H1 (cell line): ENCODE measurements around the gene GRK5. TPM values are rescaled to one million over a fixed set of nuclear protein-coding genes. Genes with fewer than 3 reads are reported as not detected.

Experiments used
- CTCF ChIA-PET: fragments of 300-600 bp; sonication (Branson Sonifier 250); formaldehyde crosslinking; loops from one replicate; lab custom pipeline; 2021; ENCODE audit not compliant: partially characterized antibody; lab: Charles Lee
- POLR2A ChIA-PET: fragments of 300-600 bp; sonication (Branson Sonifier 250); formaldehyde crosslinking; loops from one replicate; lab custom pipeline; 2021; ENCODE audit warnings: inconsistent platforms; ENCODE audit not compliant: partially characterized antibody; lab: Charles Lee
- DNase-seq, 2 experiments: peaks; one replicate each; pipeline versions ENCODE4 v3.0.0 to v3.0.0-alpha.2; 2010 to 2022; ENCODE audit warnings: low spot score in 2 of 2, low read depth in 1 of 2, mixed read lengths in 1 of 2
- FAIRE-seq: peaks from 2 replicates; lab custom pipeline; 2011; peaks lifted over from hg19 to GRCh38; lab: Jason Lieb, UNC
- H2AFZ ChIP-seq: 2 replicates; pipeline ENCODE4 v1.8.1; 2012; ENCODE audit warnings: low read length, inconsistent platforms
- H2AK5ac ChIP-seq: 2 replicates; pipeline ENCODE4 v1.6.1; 2013; ENCODE audit warnings: low read depth, low read length
- H2BK120ac ChIP-seq: replicated peaks from 2 replicates; pipeline ENCODE3; 2013; ENCODE audit warnings: low read depth, low read length, inconsistent platforms
- H2BK12ac ChIP-seq: 2 replicates; pipeline ENCODE4 v1.6.1; 2013; ENCODE audit warnings: low read depth, low read length
- H2BK15ac ChIP-seq: 2 replicates; pipeline ENCODE4 v1.6.1; 2013; ENCODE audit warnings: low read length
- H2BK20ac ChIP-seq: 2 replicates; pipeline ENCODE4 v1.6.1; 2013; ENCODE audit warnings: low read length
- H2BK5ac ChIP-seq: 2 replicates; pipeline ENCODE4 v1.6.1; 2013; ENCODE audit warnings: low read depth, low read length
- H3K14ac ChIP-seq: 2 replicates; pipeline ENCODE4 v1.6.1; 2013; ENCODE audit warnings: inconsistent platforms; ENCODE audit not compliant: insufficient read length
- H3K18ac ChIP-seq: 2 replicates; pipeline ENCODE4 v1.6.1; 2013; ENCODE audit warnings: low read length; ENCODE audit errors: extremely low read depth
- H3K23ac ChIP-seq: 2 replicates; pipeline ENCODE4 v1.6.1; 2013; ENCODE audit warnings: inconsistent platforms; ENCODE audit not compliant: insufficient read length
- H3K23me2 ChIP-seq: 2 replicates; pipeline ENCODE4 v1.6.1; 2013; ENCODE audit warnings: low read depth, low read length
- H3K27ac ChIP-seq: 2 replicates; pipeline ENCODE4 v1.6.1; 2011; ENCODE audit warnings: low read depth, low read length, inconsistent platforms
- H3K27me3 ChIP-seq, 4 experiments: replicated peaks in 1 of 4; 1 replicate in 1 of 4; 2 replicates in 3 of 4; pipeline versions ENCODE4 v1.6.1 to v1.8.1; 2011 to 2013; ENCODE audit warnings: low read length in 3 of 4, mild to moderate bottlenecking in 3 of 4, inconsistent platforms in 2 of 4, mixed read lengths in 2 of 4, moderate library complexity in 1 of 4; ENCODE audit not compliant: control insufficient read depth in 3 of 4, insufficient read depth in 3 of 4; ENCODE audit errors: extremely low read depth in 1 of 4
- H3K36me3 ChIP-seq, 4 experiments: 2 replicates each; pipeline versions ENCODE4 v1.6.1 to v1.8.1; 2011 to 2013; ENCODE audit warnings: mild to moderate bottlenecking in 4 of 4, low read length in 3 of 4, moderate library complexity in 2 of 4, control low read depth in 1 of 4, inconsistent platforms in 1 of 4; ENCODE audit not compliant: insufficient read depth in 4 of 4, control insufficient read depth in 2 of 4
- H3K4ac ChIP-seq: replicated peaks from 2 replicates; pipeline ENCODE3; 2013; ENCODE audit warnings: low read length, low read depth, mixed read lengths, inconsistent platforms; ENCODE audit not compliant: insufficient read length
- H3K4me1 ChIP-seq, 4 experiments: replicated peaks in 1 of 4; 1 replicate in 1 of 4; 2 replicates in 3 of 4; pipeline versions ENCODE4 v1.6.1 to v1.8.1; 2011 to 2013; ENCODE audit warnings: low read length in 3 of 4, inconsistent platforms in 2 of 4, mixed read lengths in 1 of 4; ENCODE audit not compliant: insufficient read depth in 4 of 4, control insufficient read depth in 3 of 4
- H3K4me2 ChIP-seq, 2 experiments: 2 replicates each; pipeline versions ENCODE4 v1.6.1 to v1.8.1; 2011 to 2013; ENCODE audit warnings: low read depth in 2 of 2, low read length in 2 of 2, control low read depth in 1 of 2, inconsistent platforms in 1 of 2, mild to moderate bottlenecking in 1 of 2; ENCODE audit not compliant: insufficient read depth in 1 of 2
- H3K4me3 ChIP-seq, 4 experiments: fragments of 200-600, 300-600 bp in 1 of 4; sonication (generic), shearing (Covaris generic), sonication (Bioruptor Twin) in 1 of 4; 2 replicates each; pipeline versions ENCODE4 v1.5.1 to v1.8.1; 2011 to 2016; ENCODE audit warnings: low read length in 4 of 4, low read depth in 3 of 4, control low read depth in 2 of 4, inconsistent platforms in 2 of 4, mild to moderate bottlenecking in 2 of 4, mixed read lengths in 1 of 4, moderate library complexity in 1 of 4; ENCODE audit not compliant: insufficient read depth in 2 of 4; ENCODE audit errors: extremely low read depth in 1 of 4
- H3K56ac ChIP-seq: replicated peaks from 2 replicates; pipeline ENCODE3; 2013; ENCODE audit warnings: low read depth, mild to moderate bottlenecking, mixed read lengths, low read length, inconsistent platforms; ENCODE audit not compliant: insufficient read length
- H3K79me1 ChIP-seq: 2 replicates; pipeline ENCODE4 v1.6.1; 2013; ENCODE audit warnings: low read depth, low read length, control low read depth
- H3K79me2 ChIP-seq, 2 experiments: 2 replicates each; pipeline versions ENCODE4 v1.6.1 to v1.8.1; 2012 to 2013; ENCODE audit warnings: low read length in 2 of 2, mild to moderate bottlenecking in 2 of 2, inconsistent platforms in 1 of 2; ENCODE audit not compliant: insufficient read depth in 2 of 2, control insufficient read depth in 1 of 2
- H3K9ac ChIP-seq, 4 experiments: replicated peaks in 1 of 4; 1 replicate in 1 of 4; 2 replicates in 3 of 4; pipeline versions ENCODE4 v1.6.1 to v1.8.1; 2011 to 2013; ENCODE audit warnings: low read depth in 3 of 4, low read length in 3 of 4, control low read depth in 2 of 4, mild to moderate bottlenecking in 2 of 4, moderate library complexity in 2 of 4, inconsistent platforms in 1 of 4; ENCODE audit errors: extremely low read depth in 1 of 4
- H3K9me3 ChIP-seq, 2 experiments: 2 replicates each; pipeline versions ENCODE4 v1.6.1 to v1.8.1; 2012 to 2013; ENCODE audit warnings: mild to moderate bottlenecking in 2 of 2, moderate library complexity in 2 of 2, control low read depth in 1 of 2, inconsistent platforms in 1 of 2, low read depth in 1 of 2, low read length in 1 of 2, mixed read lengths in 1 of 2; ENCODE audit not compliant: insufficient read depth in 2 of 2
- H4K20me1 ChIP-seq, 2 experiments: replicated peaks in 1 of 2; 2 replicates each; pipeline versions ENCODE3 to v1.8.1; 2011 to 2013; ENCODE audit warnings: inconsistent platforms in 2 of 2, low read length in 2 of 2, mild to moderate bottlenecking in 1 of 2; ENCODE audit not compliant: insufficient read depth in 2 of 2, control insufficient read depth in 1 of 2
- H4K5ac ChIP-seq: 2 replicates; pipeline ENCODE4 v1.6.1; 2013; ENCODE audit warnings: low read length, low read depth, mixed read lengths, inconsistent platforms; ENCODE audit not compliant: insufficient read length
- H4K8ac ChIP-seq: 2 replicates; pipeline ENCODE4 v1.8.0; 2013; ENCODE audit warnings: mild to moderate bottlenecking, moderate library complexity, low read length, inconsistent platforms; ENCODE audit not compliant: insufficient read depth; ENCODE audit errors: extremely low read depth
- H4K91ac ChIP-seq: replicated peaks from 2 replicates; pipeline ENCODE3; 2013; ENCODE audit warnings: low read length, mixed read lengths, inconsistent platforms; ENCODE audit not compliant: insufficient read length
- BCL11A ChIP-seq, 2 experiments: IDR thresholded peaks; one replicate each; pipeline ENCODE4 v1.6.1; 2011; ENCODE audit warnings: low read depth in 2 of 2, low read length in 2 of 2, mild to moderate bottlenecking in 2 of 2
- EGR1 ChIP-seq: IDR thresholded peaks from 2 replicates; pipeline ENCODE4 v1.6.1; 2011; ENCODE audit warnings: low read depth, low read length, borderline replicate concordance
- GABPA ChIP-seq: IDR thresholded peaks from 2 replicates; pipeline ENCODE4 v1.6.1; 2011; ENCODE audit warnings: mild to moderate bottlenecking, low read length, moderate library complexity, borderline replicate concordance; ENCODE audit not compliant: insufficient read depth
- KDM5A ChIP-seq: fragments of 200-600 bp; IDR thresholded peaks from 2 replicates; pipeline ENCODE4 v1.7.1; 2012; ENCODE audit warnings: mild to moderate bottlenecking, low read length, inconsistent platforms, mixed read lengths
- MAFK ChIP-seq: IDR thresholded peaks from 2 replicates; pipeline ENCODE4 v1.6.1; 2012; ENCODE audit warnings: low read depth, mild to moderate bottlenecking, improper control_type of control experiment, low read length
- NRF1 ChIP-seq: IDR thresholded peaks from 2 replicates; pipeline ENCODE4 v1.6.1; 2011; ENCODE audit warnings: mild to moderate bottlenecking, low read depth, low read length, improper control_type of control experiment
- PHF8 ChIP-seq: fragments of 200-600 bp; sonication (generic); conservative IDR thresholded peaks from 2 replicates; pipeline ENCODE4 v1.7.1; 2012; ENCODE audit warnings: low read depth, mild to moderate bottlenecking, inconsistent platforms, low read length, moderate library complexity
- POLR2A ChIP-seq, 2 experiments: IDR thresholded peaks; 1 replicate in 1 of 2; 2 replicates in 1 of 2; pipeline ENCODE4 v1.6.1; 2011; ENCODE audit warnings: low read depth in 2 of 2, low read length in 2 of 2, mild to moderate bottlenecking in 2 of 2; ENCODE audit errors: control extremely low read depth in 1 of 2
- RNF2 ChIP-seq: fragments of 200-900, 300-1000 bp; sonication (generic); IDR thresholded peaks from 2 replicates; pipeline ENCODE4 v1.7.1; 2016; ENCODE audit warnings: borderline replicate concordance, low read depth, mild to moderate bottlenecking, antibody characterized with exemption, low read length; ENCODE audit not compliant: poor library complexity, severe bottlenecking; ENCODE audit errors: missing control alignments
- SAP30 ChIP-seq: fragments of 300-600 bp; sonication (generic); IDR thresholded peaks from 2 replicates; pipeline ENCODE4 v1.7.1; 2012; ENCODE audit warnings: low read length, moderate library complexity, mild to moderate bottlenecking, inconsistent platforms; ENCODE audit not compliant: insufficient read depth, insufficient replicate concordance
- SIN3A ChIP-seq, 2 experiments: IDR thresholded peaks in 1 of 2; conservative IDR thresholded peaks in 1 of 2; 2 replicates each; pipeline ENCODE4 v1.6.1; 2011 to 2012; ENCODE audit warnings: low read length in 2 of 2, improper control_type of control experiment in 1 of 2, low read depth in 1 of 2, mild to moderate bottlenecking in 1 of 2
- SIX5 ChIP-seq: IDR thresholded peaks from 2 replicates; pipeline ENCODE4 v1.6.1; 2011; ENCODE audit warnings: mild to moderate bottlenecking, low read depth, low read length
- TAF7 ChIP-seq: optimal IDR thresholded peaks from 2 replicates; pipeline ENCODE3; 2011; ENCODE audit warnings: low read depth, mild to moderate bottlenecking, inconsistent platforms, low read length, moderate library complexity, borderline replicate concordance
- TBP ChIP-seq: IDR thresholded peaks from 2 replicates; pipeline ENCODE4 v1.6.1; 2011; ENCODE audit warnings: low read depth, low read length, improper control_type of control experiment
- WGBS, 2 experiments: shearing (Covaris generic) in 1 of 2; methylation state at CpG; one replicate each; pipeline versions ENCODE4 v1.1.6 to v1.1.7; 2013 to 2015; ENCODE audit warnings: low lambda C conversion rate in 2 of 2, mixed read lengths in 2 of 2, inconsistent platforms in 1 of 2, low coverage in 1 of 2, missing lambda C conversion rate in 1 of 2; ENCODE audit not compliant: insufficient replicate concordance in 2 of 2, insufficient coverage in 1 of 2, insufficient read length in 1 of 2; ENCODE audit errors: extremely low coverage in 1 of 2, missing lambda C conversion rate in 1 of 2; 5-methylcytosine and 5-hydroxymethylcytosine counted together
- polyA plus RNA-seq, 7 experiments: library from polyadenylated mRNA; depleted of rRNA in 3 of 7; stranded (reverse) in 5 of 7; unstranded in 2 of 7; fragments of >200 nt in 5 of 7; fragments of 200-250 nt in 2 of 7; gene quantifications; 1 replicate in 5 of 7; 2 replicates in 1 of 7; 4 replicates in 1 of 7; pipeline versions ENCODE4 v1.2.1 to v1.2.3, GENCODE V29; 2011 to 2013; ENCODE audit warnings: missing spikeins in 2 of 7, mixed read lengths in 2 of 7
- total RNA-seq: library from RNA; stranded (reverse); fragmentation: NEBNext Ultra II Directional; extraction: Animal tissue kit (Norgen Biotek cat#: 25700); gene quantifications from 2 replicates; pipeline ENCODE4 v1.2.1, GENCODE V29; 2021

Gene GRK5
- total and polyA plus RNA-seq, 2 of the 8 experiments (the other 6 are each of a cell fraction or from before 2014, with no cell fraction given), result 0.54 to 2.5 TPM

DNA sequence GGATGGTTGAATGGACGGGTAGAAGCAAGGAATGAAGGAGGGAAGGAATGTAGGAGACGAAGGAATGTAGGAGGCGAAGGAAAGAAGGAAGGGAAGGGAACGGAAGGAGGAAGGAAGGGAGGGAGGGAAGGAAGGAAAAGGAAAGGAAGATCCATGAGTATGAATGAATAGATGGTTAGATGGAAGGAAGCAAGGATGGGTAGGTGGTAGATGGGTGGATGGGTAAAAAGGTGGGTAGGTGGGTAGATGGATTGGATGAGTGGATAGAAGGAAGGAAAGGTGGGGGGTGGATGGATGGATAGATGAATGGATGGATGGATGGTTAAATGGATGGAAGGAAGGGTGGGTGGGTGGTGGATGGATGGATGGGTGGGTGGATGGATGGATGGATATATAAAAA lies 257.7 kb downstream of the GRK5 start:
- H2BK5ac ChIP-seq, result no peak overlapping the region
- H3K23ac ChIP-seq, result no peak overlapping the region
- H3K56ac ChIP-seq, result no peak overlapping the region
- CTCF ChIA-PET, result interaction anchor here (1.7 to 2.2 kb wide), 2 partner anchors 20 to 22 kb away, joined by 4 to 6 read pairs; no protein-coding TSS in a partner anchor
- peaks cover 0 to 9% (median 5%) of the 10 kb centered on the region in 4 experiments; a peak in 5 of 7 replicates for H3K27me3 ChIP-seq
- no peak overlapping the region for H3K18ac ChIP-seq
- POLR2A ChIA-PET, result no interaction called here
- H2BK12ac ChIP-seq, result no peak overlapping the region
- WGBS, 2 experiments, result 87 to 99% methylated on average over 4 of the region's 4 CpGs
- DNase-seq (no peak), FAIRE-seq (no peak)
- H3K23me2 ChIP-seq, result peaks cover 7% of the 10 kb centered on the region; the same call in 1 of the 2 replicates
- no peak overlapping the region for H3K4me3 ChIP-seq
- no peaks in the 10 kb centered on the region for H3K4me1 ChIP-seq
- no peak overlapping the region for H4K8ac ChIP-seq
- no peaks in the 10 kb centered on the region for H3K9me3 ChIP-seq
- no peaks in the 10 kb centered on the region for H3K79me1 ChIP-seq
- H2BK20ac ChIP-seq, result no peak overlapping the region
- no peak overlapping the region for H2BK120ac ChIP-seq
- H2BK15ac ChIP-seq, result no peak overlapping the region
- no peak overlapping the region for H2AK5ac ChIP-seq
- no peaks in the 10 kb centered on the region for H3K36me3 ChIP-seq
- H2AFZ ChIP-seq, result no peak overlapping the region
- H4K91ac ChIP-seq, result no peak overlapping the region
- no peaks in the 10 kb centered on the region for H4K20me1 ChIP-seq
- no peak overlapping the region for H3K4ac ChIP-seq
- no peak overlapping the region for H4K5ac ChIP-seq
- no peaks in the 10 kb centered on the region for H3K79me2 ChIP-seq
- H3K27ac ChIP-seq, result no peak overlapping the region
- no peak overlapping the region for H3K4me2 ChIP-seq
- H3K14ac ChIP-seq, result no peak overlapping the region
- no peak overlapping the region for H3K9ac ChIP-seq
- TF ChIP-seq MAFK (no peak), SAP30 (no peak), SIX5 (no peak), TBP (no peak), NRF1 (no peak), KDM5A (no peak), TAF7 (no peak), POLR2A (IDR thresholded peaks at IDR 0.05; ENCODE audit: control extremely low read depth in 1 of 2, low read depth in 2 of 2, low read length in 2 of 2) (no peak), GABPA (no peak), PHF8 (no peak), RNF2 (no peak), BCL11A (IDR thresholded peaks at IDR 0.05; ENCODE audit: low read depth in 2 of 2, low read length in 2 of 2) (no peak), EGR1 (no peak), SIN3A (conservative IDR thresholded peaks at IDR 0.05 in 1 of 2, IDR thresholded peaks at IDR 0.05 in 1 of 2; ENCODE audit: low read depth in 1 of 2, low read length in 2 of 2) (no peak)
